H4 (cell line): ENCODE data around the gene POLD4. TPM values are rescaled to one million over a fixed set of nuclear protein-coding genes. Genes with fewer than 3 reads are reported as not detected.

Experiments used
- DNase-seq: peaks from one replicate; pipeline ENCODE4 v3.0.0-alpha.2; 2015; ENCODE audit warnings: low spot score
- total RNA-seq: library from RNA; depleted of rRNA; stranded (reverse); fragments of >200 nt; shearing (Covaris generic); gene quantifications from 2 replicates; pipeline ENCODE4 v1.2.3, GENCODE V29; 2014

POLD4 gene
- total RNA-seq, 1 experiment from 2014 or later = 77.4 TPM

GRCh38 chr11:67389477-67389876, 36.1 kb upstream of the POLD4 start:
- DNase-seq = no peak

DNA sequence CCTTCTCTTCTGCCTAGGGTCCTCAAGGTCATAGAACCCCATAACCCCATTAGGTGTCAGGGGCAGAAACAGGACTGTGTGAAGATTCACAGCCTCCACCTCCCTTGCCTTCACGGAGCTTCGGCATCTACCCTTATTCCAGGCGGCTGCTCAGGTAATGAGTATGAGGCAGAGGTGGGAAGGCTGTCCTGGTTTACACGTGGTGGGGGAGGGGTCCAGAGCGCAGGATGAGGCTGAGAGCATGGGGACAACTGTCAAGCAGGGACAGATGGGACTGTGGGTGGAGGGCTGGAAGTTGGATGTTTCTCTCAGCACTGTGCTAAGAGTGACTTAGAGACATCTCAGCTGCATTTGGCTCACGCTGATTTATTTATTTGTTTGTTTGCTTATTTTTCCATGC, 34.2 kb upstream of the POLD4 start:
- no peak for DNase-seq

- no peak for DNase-seq
Observed at GRCh38 chr11:67387069-67387468, 33.7 kb upstream of the POLD4 start.

GRCh38 chr11:67384851-67385366, 31.6 kb upstream of the POLD4 start:
- DNase-seq = peak; percentile 57

- peak; percentile 62 for DNase-seq
Observed at GRCh38 chr11:67382276-67383136, 29.2 kb upstream of the POLD4 start.

- no peak for DNase-seq
Observed at GRCh38 chr11:67381244-67381972, 28.1 kb upstream of the POLD4 start.

DNA sequence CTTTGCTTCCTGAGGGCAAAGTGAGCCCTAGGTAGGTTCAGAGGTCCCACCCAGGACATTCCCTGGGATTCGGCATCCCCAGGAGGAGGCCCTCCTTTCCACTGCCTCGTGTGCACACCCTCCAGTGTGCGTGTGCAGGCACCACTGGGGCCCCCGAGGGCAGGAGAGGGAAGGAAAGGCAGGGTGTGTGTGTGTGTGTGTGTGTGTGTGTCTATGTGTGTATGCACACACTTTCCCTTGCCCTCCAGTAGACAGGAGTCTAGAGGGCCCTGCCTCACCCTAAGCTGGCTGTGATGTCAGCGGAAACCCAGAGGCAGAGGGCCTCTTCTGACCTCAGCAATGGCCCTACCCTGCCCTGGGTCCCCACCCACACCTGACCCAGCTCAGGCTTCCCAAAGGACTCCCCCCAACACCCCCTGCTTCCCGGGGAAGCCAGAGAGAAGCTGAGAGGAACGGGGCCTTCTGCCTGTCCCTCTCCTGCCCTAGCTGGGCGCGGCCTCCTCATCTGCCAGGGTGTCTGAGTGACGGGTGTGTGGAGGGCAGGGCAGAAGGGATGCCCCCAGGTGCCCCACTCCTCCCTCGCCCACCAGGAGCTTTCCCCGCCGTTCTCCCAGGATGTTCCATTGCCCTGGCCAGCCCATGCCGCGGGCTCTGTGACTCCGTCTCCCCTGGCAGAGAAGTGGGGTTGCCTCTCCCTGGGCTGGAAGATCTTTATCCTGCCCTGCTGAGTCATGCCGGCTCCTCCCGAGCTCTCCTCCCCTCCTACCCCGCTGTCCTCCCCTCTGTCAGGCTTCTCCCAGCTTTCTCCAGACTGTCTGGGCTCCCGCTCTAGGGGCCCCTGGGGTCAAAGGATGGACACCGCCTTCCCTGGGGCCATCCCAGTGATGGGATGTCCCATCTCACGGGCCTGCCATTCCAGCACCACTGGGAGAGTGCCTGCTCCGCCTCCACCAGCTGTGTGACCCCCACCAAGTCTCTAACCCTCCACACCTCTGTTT, 26.0 kb upstream of the POLD4 start:
- DNase-seq = peak; percentile 54

DNA sequence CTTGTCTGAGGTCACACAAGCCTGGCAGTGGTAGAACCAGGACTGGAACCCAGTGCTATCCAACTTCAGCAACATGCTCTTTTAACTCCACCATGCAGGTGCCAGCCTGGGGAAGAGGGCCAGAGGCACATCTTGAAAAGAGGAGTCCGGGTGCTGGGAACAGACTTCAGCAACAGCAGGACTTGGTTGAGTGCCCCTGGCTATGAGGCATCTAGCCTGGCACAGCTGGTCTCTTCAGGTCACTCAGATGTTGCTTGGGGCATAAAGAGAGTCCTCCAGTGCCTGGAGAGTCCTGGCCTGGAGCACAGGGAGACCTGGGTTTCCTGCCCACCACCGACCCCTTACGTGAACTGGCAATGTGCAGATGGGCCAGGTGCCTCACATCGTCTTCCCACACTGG, 25.2 kb upstream of the POLD4 start:
- no peak for DNase-seq

DNA sequence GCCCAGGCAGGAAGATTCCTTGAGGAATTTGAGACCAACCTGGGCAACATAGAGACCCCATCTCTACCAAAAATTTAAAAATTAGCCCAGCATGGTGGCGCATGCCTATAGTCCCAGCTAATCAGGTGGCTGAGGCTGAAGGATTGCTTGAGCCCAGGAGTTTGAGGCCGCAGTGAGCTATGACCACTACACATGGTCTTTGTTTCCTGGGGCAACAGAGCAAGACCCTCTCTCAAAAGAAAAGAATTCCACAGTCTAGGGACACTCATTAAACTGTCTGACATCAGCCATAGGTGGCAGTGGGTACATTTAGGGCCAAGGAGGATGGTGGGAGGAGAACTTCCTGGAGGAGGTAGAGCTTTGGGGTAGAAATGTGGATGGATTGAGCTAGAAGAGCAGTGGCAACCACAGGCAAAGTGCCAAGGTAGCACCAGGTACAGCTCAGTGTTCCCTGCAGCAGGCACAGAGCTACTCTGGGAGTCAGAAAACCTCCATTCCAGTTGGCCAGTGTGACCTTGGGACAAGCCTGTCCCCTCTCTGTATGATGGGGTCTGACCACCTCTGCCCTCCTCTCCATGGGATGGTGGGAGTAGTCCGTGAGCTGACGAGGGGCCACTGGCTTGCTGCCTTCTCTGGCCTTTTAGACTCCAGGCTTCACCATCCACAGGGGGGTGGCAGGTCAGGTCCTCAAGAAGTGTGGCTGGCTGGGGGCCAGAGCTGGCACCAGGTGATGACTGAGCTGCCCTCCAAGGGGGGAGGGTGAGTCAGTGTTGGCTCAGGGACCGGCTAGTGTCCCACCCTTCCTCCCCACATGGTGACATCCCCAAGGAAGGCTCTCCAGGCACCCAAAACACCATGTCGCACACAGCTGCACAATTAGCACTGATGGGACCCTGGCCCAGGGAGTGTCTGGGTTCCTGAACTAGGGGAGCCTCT, 23.8 kb upstream of the POLD4 start:
- no peak for DNase-seq

DNA sequence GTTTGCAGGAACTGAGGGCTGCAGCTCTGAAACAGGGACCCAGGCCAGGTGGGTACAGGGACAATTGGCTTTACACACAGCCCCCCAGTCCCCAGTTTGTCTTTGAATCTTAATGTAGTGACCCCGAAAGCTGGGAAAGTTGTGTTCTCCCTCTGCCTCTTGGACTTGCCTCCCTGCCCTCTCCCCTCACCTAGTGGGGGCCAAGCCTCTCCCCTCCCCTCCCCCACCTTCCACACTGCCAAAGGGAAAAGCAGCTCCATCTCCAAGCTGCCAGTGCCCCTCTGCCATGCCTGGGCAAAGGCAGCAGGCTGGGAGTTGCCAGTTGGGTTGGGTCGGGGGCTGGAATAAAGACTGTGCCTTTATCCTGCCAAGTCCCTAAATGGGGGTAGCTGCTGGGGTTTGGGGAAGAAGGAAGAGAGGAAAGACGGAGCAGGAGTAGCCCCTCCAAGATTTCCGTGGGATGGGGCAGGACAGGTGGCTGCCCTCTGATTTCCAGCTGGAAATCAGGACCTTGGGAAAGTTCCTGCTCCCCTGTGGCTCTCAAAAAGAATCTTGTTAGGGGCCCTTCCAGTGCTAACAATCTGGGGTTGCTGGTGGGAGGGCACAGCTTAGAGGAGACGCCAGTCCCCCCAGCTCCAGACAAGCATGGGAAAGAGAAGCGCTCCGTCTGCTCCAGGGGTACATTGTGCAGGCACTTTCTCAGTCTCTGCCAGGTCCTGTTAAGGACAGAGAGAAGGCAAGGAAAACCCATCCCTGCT, 22.9 kb upstream of the POLD4 start:
- DNase-seq = no peak

DNA sequence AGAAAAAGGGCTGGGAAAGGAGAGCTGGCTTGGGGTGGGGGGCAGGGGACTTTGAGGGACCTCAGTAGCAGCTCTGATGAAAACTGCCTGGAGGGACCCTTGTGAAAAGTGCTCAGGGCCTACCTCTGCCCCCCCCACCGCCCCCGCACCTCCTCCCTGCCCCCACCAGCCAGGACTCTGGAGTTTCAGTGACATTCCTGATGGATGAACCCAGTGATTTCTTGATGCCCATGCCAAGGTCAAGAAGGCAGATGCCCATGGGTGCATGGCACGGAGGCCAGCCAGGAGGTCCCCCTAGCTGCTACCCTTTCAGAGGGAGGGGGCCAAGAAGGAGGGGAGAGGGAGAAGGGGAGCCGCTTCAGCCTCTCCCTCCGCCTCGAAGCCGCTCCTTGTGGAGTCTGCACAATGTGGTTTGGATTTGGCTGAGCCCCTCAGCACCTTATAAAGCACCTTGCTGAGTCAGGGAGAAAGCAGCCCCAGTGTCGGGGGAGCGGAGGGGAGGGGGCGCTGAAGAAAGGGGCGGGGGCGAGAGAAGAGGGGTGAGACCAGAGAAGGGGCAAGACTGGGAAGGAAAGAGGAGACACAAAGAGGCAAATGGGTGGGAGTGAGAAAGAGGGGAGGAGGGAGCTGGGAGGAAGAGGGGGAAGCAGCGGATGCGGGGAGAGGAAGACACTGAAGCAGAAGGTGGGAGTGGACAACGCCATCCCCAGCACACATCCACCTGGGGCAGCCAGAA, 22.1 kb upstream of the POLD4 start:
- no peak for DNase-seq

DNA sequence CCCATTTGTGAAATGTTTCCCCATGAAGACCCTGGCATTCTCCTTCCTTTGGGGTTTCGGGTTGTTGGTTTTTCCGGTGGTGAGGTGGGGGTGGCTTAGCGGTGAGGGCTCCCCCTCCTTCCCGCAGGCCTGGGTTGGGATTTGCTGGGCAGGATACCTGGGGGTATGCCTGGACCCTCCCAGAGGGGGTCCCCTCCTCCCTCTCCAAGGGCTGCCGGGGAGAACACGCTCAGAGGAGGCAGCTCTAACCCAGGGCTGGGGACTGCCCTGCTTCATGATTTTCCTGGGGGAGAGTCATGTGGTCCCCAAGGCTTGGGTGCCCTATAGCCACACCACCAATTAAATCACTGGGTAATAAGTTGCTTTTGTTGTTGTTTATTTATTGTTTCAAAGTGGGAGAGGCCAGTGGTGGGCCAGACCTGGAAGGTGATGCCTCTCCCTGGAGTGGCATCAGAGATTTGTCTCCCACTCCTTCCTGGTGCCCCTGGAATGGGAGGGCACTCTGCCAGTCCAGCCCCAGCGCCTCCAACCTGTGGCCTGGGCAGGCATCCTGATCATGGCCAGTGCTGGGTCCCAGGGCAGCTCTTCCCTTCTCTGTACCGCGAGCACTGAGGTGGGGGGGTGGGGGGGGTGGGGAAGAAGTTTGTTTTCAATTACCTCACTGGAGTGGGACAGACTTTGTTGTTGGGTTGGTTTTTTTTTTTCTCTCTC, 21.4 kb upstream of the POLD4 start:
- peak; percentile 60 for DNase-seq

DNA sequence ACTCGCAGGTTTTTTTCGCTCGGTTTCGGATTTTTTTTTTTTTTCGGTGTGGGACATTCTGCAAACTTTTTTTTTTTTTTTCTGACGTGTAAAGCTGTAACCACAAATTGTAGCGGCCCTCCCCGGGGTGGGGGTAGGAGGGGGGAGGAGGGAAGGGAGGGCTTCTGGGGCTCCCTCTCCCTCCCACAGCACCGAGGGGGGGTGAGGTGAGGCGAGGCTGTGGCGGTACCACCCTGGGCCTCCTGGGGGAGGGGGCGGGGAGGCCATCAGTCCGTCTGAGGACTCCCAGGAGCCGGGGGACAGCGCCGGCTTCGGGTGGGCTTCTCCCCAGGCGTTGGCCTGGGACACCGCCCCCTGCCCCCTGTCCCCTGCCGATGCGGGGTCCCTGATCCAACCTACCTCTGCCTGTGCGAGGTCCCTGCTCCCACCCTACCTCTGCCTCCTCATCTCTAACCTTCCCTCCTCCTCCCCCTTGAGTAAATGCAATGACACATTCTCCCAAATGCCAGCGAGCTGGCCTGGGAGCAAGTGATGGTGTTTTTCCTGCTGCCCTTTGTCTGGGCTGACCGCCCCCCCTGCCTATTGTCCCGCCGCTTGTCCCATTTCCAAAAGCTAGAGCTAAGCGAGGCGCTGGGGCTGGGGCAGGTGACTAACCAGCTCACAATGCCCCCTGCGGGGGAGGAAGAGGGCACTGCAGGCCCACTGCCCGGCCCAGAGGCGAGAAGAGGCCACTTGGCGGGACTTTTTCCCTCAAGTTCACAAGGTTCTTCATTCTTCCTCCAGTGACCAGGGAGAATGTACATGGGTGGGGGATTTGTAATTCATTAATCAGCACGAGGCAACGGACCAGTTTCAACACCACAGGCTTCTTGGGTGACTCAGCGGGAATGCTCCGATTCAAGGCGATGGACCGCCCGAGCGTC, 20.6 kb upstream of the POLD4 start:
- peak; percentile 91 for DNase-seq

- DNase-seq = no peak
Observed at GRCh38 chr11:67372993-67373647, 19.8 kb upstream of the POLD4 start, which contains the start of gene CLCF1. CLCF1 (minus strand) TSS chr11:67373598; CDS start chr11:67373539, 59 bp downstream.

DNA sequence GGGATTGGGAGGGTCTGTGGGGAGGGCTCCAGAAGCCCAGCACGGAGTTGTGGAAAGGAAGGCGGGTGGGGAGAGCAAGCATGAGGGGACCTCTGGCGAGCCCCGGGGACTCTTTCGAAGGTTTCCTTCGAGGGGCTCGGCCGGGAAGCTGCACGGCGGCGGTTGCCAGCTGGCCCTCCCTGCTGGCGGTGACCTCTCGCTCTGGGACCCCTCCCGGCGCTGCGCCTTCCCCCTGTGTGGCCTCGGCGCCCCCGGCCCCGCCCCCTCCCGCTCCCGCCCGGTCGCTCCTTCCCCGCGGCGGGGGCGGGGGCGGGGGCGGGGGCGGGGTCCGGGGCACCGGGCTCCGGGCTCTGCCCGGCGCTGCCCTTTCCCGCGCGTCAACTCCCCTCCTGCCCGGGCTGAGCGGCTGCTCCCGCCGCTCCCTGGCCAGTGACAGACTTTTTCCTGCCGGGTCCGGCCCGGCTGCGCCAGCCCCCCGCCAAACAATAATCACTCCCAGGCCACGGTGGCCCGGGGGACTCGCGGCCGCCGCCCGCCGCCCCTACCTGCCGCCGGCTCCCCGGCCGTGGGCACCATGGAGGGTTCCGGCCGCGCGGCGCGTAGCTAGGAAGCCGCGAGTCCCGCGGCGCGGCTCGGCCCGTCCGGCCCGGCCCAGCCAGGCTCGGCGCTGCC, 19.1 kb upstream of the POLD4 start:
- no peak for DNase-seq

GRCh38 chr11:67371911-67372320, 18.6 kb upstream of the POLD4 start:
- peak; percentile 11 for DNase-seq
